RWPE1 (cell line): ENCODE measurements around the gene ACP6.
A peak's percentile ranks its signal among the peaks of the same experiment; 100 is the strongest.

Experiments
- CTCF ChIA-PET: fragments of 350-600 bp; sonication (Branson Sonifier 250); formaldehyde crosslinking; extraction: SDS; loops from one replicate; lab custom pipeline; 2021; lab: Yijun Ruan, JAX
- POLR2A ChIA-PET: fragments of 400-600 bp; formaldehyde crosslinking; extraction: SDS; loops from one replicate; lab custom pipeline; 2020; ENCODE audit warnings: antibody characterized with exemption; ENCODE audit not compliant: low non-redundant PET; lab: Yijun Ruan, JAX
- DNase-seq: peaks from one replicate; pipeline ENCODE4 v3.0.0; 2012; ENCODE audit warnings: low spot score
- H3K27ac ChIP-seq: fragments of 450-650 bp; 2 replicates; pipeline ENCODE4 v1.5.1; 2017
- TF ChIP-seq, protein P1 (sequence below): fragments of 450-650 bp; conservative IDR thresholded peaks from 2 replicates; pipeline ENCODE4 v1.5.1; 2017; ENCODE audit warnings: low read depth, mild to moderate bottlenecking

The ACP6 gene

DNA sequence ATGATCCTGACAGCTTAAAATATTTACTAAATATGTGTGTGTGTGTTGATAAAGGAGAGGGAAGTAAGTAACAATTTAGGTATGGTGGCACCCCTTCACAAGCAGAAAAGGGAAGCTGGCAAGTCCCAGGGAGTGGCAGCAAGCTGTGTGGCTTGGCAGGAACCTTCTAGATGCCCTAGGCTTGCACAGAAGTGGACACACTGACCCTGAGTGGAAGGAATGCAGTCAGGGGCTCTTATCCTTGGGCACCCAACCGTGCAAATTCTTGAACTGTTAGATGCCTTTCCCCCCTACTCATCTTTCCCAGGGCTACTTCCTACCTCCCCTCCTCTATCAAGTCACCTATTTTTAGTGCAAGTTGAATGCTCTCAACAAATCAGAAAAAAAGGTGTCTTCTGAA lies 18.9 kb downstream of the ACP6 start:
- H3K27ac ChIP-seq, result no peak overlapping the region
- ChIA-PET POLR2A (no interaction called here), CTCF (no interaction called here)
- TF ChIP-seq, protein P1, sequence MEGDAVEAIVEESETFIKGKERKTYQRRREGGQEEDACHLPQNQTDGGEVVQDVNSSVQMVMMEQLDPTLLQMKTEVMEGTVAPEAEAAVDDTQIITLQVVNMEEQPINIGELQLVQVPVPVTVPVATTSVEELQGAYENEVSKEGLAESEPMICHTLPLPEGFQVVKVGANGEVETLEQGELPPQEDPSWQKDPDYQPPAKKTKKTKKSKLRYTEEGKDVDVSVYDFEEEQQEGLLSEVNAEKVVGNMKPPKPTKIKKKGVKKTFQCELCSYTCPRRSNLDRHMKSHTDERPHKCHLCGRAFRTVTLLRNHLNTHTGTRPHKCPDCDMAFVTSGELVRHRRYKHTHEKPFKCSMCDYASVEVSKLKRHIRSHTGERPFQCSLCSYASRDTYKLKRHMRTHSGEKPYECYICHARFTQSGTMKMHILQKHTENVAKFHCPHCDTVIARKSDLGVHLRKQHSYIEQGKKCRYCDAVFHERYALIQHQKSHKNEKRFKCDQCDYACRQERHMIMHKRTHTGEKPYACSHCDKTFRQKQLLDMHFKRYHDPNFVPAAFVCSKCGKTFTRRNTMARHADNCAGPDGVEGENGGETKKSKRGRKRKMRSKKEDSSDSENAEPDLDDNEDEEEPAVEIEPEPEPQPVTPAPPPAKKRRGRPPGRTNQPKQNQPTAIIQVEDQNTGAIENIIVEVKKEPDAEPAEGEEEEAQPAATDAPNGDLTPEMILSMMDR, result no peak
- DNase-seq, result no peak

DNA sequence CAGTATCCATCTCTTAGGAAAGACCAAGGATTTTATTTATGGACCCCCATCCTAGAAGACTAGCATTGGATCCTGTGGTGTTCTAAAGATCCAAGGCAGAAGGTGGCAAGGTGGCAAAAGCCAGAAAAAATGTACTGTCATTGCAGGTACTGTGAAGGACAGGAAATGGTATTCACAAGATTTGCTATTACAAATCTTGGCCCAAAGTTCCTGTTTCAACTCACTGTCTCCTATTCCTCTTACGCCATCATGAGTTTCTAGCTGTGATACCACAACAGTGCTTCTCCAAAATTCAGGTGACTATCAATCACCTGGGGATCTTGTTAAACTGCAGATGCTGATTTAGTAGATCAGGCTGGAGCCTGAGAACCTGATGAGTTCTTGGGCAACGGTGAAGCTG lies 21.4 kb downstream of the ACP6 start:
- ChIA-PET CTCF (interaction anchor here (1.0 kb wide), 1 partner anchor 8 kb away, joined by 3 read pairs; no protein-coding TSS in a partner anchor), POLR2A (no interaction called here)
- TF ChIP-seq, protein P1, result no peak
- DNase-seq, result no peak
- H3K27ac ChIP-seq, result no peak overlapping the region

DNA sequence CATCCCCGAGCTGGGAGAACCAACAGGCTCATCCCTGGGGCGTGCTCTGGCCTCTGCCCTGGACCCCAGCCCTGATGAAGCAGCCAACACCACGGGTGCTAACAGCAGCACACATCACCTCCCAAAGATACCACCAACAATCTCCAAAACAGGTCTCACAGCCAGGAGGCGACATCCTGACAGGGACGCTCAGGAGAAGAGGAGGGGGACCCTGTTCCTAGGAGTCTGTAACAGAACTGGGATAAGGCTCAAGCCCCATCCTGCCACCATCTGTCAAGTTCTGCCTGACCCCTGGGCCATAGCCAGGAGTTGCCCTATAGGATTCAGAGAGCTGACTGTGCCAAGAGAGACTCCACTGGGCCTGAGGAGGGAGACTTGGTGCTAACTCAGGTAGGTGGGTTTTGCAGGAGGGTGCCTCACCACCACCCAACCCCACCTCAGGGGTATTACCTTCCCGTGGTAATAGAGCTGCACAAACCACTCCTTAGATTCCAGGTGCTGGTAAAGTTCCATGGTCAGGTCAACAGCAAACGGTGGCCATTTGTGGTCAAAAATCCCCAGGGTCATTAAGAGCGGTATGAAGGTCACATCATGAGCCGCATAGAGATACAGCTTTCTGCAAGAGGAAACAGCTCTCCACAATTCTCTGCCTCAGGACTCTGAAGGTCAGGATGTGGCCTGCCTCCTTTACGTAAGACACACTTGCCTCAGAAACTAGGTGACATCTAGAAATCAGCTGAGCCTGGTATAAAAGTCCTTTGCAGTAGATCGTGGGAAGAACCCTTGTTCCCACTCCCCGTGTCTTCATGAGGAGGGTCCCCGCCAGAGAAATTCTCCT lies 22.3 kb downstream of the ACP6 start:
- POLR2A ChIA-PET, result no interaction called here
- CTCF ChIA-PET, result interaction anchor here (0.9 to 1.5 kb wide), 2 partner anchors 21 to 245 kb away, joined by 3 to 5 read pairs; no protein-coding TSS in a partner anchor
- DNase-seq, result no peak
- TF ChIP-seq, protein P1, result no peak
- no peak overlapping the region for H3K27ac ChIP-seq

DNA sequence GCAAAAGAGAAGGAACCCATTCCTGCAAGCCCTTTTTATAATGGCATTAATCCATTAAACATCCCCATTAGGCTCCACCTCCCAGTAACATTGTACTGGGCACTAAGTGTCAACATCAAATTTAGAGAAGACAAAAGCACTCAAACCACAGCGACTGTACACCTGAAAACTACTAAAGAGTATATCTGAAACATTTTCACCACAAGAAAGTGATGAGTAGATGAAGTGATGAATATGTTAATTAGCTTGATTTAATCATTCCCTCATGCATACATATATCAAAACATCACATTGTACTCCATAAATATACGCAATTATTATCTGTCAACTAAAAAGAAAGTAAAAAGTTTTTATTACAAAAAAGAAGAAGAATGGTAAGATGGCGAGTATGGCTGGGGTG lies 26.4 kb downstream of the ACP6 start:
- no peak for DNase-seq
- TF ChIP-seq, protein P1, result no peak
- ChIA-PET CTCF (no interaction called here), POLR2A (no interaction called here)
- H3K27ac ChIP-seq, result no peak overlapping the region

DNA sequence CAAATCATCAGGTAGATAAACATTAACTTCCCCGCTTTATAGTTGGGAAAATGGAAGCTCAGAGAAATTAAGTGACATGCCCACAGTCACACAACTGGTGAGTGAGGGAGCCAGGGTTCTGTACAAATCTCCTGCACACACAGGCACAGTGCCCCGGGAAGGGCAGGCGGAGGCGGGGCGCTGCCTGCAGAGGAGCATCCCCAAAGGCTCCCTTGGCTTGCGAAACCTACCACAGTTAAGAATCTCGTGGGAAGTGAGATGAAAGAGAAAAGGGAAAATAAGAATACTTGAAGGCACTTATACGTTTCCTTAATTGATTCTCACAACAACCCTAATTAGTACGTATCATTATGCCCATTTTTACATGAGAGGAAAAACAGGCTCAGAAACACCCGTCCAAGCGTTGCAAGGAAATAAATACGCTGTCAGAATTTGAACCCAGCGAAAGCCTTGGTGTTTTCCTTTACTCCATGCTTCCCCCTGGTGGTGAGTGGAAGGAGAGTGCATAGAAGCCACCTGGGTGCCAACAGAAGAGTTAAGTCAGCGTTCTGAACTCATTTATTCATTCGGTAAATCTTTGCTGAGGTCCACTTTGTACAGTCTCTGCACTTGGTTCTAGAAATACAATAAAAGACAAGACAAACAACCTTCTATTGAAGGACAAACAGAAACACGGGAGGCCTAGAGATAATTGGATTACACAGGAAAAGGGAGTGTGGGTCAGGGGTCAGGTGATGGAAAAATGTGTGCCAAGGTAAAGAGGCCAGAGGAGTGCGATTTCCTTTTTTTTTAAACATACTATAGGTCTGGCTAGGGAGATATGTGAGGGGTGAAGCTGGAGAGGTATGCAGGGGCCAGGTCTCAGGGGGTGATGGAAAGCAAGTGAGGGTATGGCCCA lies 28.4 kb downstream of the ACP6 start:
- TF ChIP-seq, protein P1, result peak; percentile 75
- H3K27ac ChIP-seq, result no peak overlapping the region
- ChIA-PET POLR2A (no interaction called here), CTCF (interaction anchor here (0.5 to 1.9 kb wide), 10 partner anchors 7 to 303 kb away, joined by 3 to 10 read pairs (median 3); no protein-coding TSS in a partner anchor)
- peak; percentile 32 for DNase-seq

DNA sequence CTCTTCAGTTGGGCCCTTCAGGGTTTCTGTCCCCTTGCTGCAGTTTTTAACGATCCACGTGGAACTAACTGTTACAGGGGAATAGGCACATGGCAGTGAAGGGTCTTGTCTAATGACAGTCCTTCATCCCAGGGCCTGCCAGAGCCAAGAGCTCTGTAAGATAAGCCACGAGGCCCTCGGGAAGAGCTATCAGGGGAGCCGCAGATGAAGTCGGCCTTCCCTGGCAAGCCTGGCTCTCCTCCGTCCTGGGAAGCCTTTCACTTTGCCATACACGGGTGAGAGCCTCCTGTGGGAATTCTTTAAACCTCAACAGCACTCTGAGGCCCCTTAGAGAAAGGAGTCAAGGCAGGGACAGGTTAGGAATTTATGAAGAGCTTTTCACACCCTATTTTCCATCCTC lies 29.0 kb downstream of the ACP6 start:
- CTCF ChIA-PET, result interaction anchor here (0.6 to 1.9 kb wide), 8 partner anchors 8 to 256 kb away, joined by 3 to 10 read pairs (median 3); no protein-coding TSS in a partner anchor
- H3K27ac ChIP-seq, result no peak overlapping the region
- no peak for DNase-seq
- TF ChIP-seq, protein P1, result no peak
- POLR2A ChIA-PET, result no interaction called here
